ENCODE data around the gene PDE11A. TPM values are rescaled to one million over a fixed set of nuclear protein-coding genes. Genes with fewer than 3 reads are reported as not detected.

PDE11A gene
- total and polyA plus RNA-seq, 2 experiments from 2014 or later: 0.08 to 0.73 TPM

GRCh38 chr2:177589186-177589585 lies 483.4 kb downstream of the PDE11A start:
- DNase-seq (ENCODE audit: low spot score): no peak
- H3K27ac ChIP-seq (ENCODE audit: low read depth): no peak overlapping the region
- no peaks in the 10 kb centered on the region for H3K9me2 ChIP-seq (ENCODE audit: insufficient read depth)
- no peaks in the 10 kb centered on the region; the same call in 2 of the 3 replicates for H3K4me1 Mint-ChIP-seq
- H3K27me3 ChIP-seq (ENCODE audit: insufficient read depth): no peaks in the 10 kb centered on the region
- no peak overlapping the region for H2AFZ ChIP-seq
- no peaks in the 10 kb centered on the region for H3F3A ChIP-seq (replicated peaks; ENCODE audit: low read depth)
- no peak overlapping the region for H3K4me3 ChIP-seq
- no peaks in the 10 kb centered on the region for H3K79me2 ChIP-seq (replicated peaks; ENCODE audit: insufficient read depth)
- H3K36me3 Mint-ChIP-seq (ENCODE audit: low read depth): no peaks in the 10 kb centered on the region
- no peaks in the 10 kb centered on the region for H3K9me3 Mint-ChIP-seq
- no peaks in the 10 kb centered on the region for H4K20me1 ChIP-seq (replicated peaks; ENCODE audit: insufficient read depth)
- TF ChIP-seq EZH2phosphoT487 (IDR thresholded peaks at IDR 0.05; ENCODE audit: unreplicated experiment): no peak
- no peak for TF ChIP-seq ETS1 (IDR thresholded peaks at IDR 0.05)
- TF ChIP-seq POLR2AphosphoS5 (IDR thresholded peaks at IDR 0.05; ENCODE audit: low read depth): no peak
- no peak for TF ChIP-seq CREB1 (CRISPR knock-in tag; IDR thresholded peaks at IDR 0.05; ENCODE audit: low read depth)
- TF ChIP-seq ZNF462 (CRISPR knock-in tag; IDR thresholded peaks at IDR 0.05): no peak
- no peak for TF ChIP-seq EZH2 (IDR thresholded peaks at IDR 0.05; ENCODE audit: low read depth, unreplicated experiment)
- no peak for TF ChIP-seq ZNF331 (CRISPR knock-in tag; IDR thresholded peaks at IDR 0.05; ENCODE audit: low read depth)
- no peak for TF ChIP-seq ZNF114 (CRISPR knock-in tag; IDR thresholded peaks at IDR 0.05)
- no peaks in the 10 kb centered on the region for H3K36me3 ChIP-seq (ENCODE audit: insufficient read depth)
- H3K4me1 ChIP-seq (ENCODE audit: insufficient read depth): no peaks in the 10 kb centered on the region
- H3K4me3 Mint-ChIP-seq: no peak overlapping the region
- H3K4me2 ChIP-seq: no peak overlapping the region
- H3K27ac Mint-ChIP-seq: no peak overlapping the region
- no peak for ATAC-seq
- H3K27me3 Mint-ChIP-seq (ENCODE audit: insufficient read depth, low read depth, poor library complexity): peaks cover 1% of the 10 kb centered on the region
